RWPE2 (cell line): ENCODE results near the gene NEUROD6.

Source experiments
- ATAC-seq: fragments of 200-7000 bp; cut with Tn5 transposase; 3 replicates; pipeline ENCODE4 v1.9.1; 2021; ENCODE audit warnings: low read depth
- DNase-seq: peaks from one replicate; pipeline ENCODE4 v3.0.0-alpha.2; 2020; ENCODE audit warnings: low spot score
- H3K27ac ChIP-seq: fragments of 450-650 bp; 2 replicates; pipeline ENCODE4 v1.5.1; 2017; ENCODE audit warnings: mild to moderate bottlenecking; ENCODE audit not compliant: poor library complexity, severe bottlenecking
- H3K27me3 ChIP-seq: fragments of 250-450 bp; sonication (Bioruptor Pico); 2 replicates; pipeline ENCODE4 v1.5.1; 2021; ENCODE audit warnings: mild to moderate bottlenecking, moderate library complexity; ENCODE audit not compliant: insufficient read depth, poor library complexity, severe bottlenecking
- H3K36me3 ChIP-seq: fragments of 250-450 bp; sonication (Bioruptor Pico); 2 replicates; pipeline ENCODE4 v1.5.1; 2020; ENCODE audit warnings: low read depth, mild to moderate bottlenecking, moderate library complexity
- H3K4me1 ChIP-seq: fragments of 250-450 bp; sonication (Bioruptor Pico); 2 replicates; pipeline ENCODE4 v1.5.1; 2021; ENCODE audit warnings: mild to moderate bottlenecking, moderate library complexity; ENCODE audit not compliant: insufficient read depth, poor library complexity, severe bottlenecking
- H3K4me3 ChIP-seq: fragments of 250-450 bp; sonication (Bioruptor Pico); 2 replicates; pipeline ENCODE4 v1.5.1; 2021; ENCODE audit warnings: mild to moderate bottlenecking, moderate library complexity; ENCODE audit not compliant: severe bottlenecking
- H3K9me3 ChIP-seq: fragments of 250-450 bp; sonication (Bioruptor Pico); 2 replicates; pipeline ENCODE4 v1.5.1; 2021; ENCODE audit warnings: mild to moderate bottlenecking, moderate library complexity; ENCODE audit not compliant: severe bottlenecking
- TF ChIP-seq, protein P1 (sequence below): fragments of 450-650 bp; IDR thresholded peaks from one replicate; pipeline ENCODE4 v1.5.1; 2017; ENCODE audit warnings: mild to moderate bottlenecking, moderate library complexity; ENCODE audit not compliant: poor library complexity, severe bottlenecking

Gene NEUROD6

DNA sequence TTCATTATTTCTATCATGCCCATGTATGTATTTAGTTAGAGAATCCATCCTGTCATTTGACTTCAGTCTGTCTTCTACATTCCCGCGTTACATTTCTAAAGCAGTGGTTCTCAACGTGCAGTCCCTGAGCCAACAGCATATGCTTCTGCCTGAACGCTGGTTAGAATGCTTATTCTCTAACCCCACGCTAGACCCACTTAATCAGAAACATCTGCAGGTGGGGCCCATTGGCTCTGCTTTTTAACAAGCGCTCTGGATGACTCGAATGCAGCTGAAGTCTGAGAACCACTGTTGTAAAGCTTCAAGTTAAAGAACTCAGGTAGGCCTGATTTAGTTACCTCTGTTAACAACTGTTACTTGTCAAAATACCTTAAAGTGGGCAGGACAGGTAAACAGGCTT is 38.2 kb downstream of the NEUROD6 start:
- H3K4me1 ChIP-seq: no peaks in the 10 kb centered on the region
- ATAC-seq (no peak), DNase-seq (no peak)
- TF ChIP-seq, protein P1, sequence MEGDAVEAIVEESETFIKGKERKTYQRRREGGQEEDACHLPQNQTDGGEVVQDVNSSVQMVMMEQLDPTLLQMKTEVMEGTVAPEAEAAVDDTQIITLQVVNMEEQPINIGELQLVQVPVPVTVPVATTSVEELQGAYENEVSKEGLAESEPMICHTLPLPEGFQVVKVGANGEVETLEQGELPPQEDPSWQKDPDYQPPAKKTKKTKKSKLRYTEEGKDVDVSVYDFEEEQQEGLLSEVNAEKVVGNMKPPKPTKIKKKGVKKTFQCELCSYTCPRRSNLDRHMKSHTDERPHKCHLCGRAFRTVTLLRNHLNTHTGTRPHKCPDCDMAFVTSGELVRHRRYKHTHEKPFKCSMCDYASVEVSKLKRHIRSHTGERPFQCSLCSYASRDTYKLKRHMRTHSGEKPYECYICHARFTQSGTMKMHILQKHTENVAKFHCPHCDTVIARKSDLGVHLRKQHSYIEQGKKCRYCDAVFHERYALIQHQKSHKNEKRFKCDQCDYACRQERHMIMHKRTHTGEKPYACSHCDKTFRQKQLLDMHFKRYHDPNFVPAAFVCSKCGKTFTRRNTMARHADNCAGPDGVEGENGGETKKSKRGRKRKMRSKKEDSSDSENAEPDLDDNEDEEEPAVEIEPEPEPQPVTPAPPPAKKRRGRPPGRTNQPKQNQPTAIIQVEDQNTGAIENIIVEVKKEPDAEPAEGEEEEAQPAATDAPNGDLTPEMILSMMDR: no peak
- no peak overlapping the region for H3K4me3 ChIP-seq
- no peaks in the 10 kb centered on the region for H3K9me3 ChIP-seq
- no peaks in the 10 kb centered on the region for H3K36me3 ChIP-seq
- H3K27me3 ChIP-seq: no peaks in the 10 kb centered on the region
- H3K27ac ChIP-seq: no peak overlapping the region

DNA sequence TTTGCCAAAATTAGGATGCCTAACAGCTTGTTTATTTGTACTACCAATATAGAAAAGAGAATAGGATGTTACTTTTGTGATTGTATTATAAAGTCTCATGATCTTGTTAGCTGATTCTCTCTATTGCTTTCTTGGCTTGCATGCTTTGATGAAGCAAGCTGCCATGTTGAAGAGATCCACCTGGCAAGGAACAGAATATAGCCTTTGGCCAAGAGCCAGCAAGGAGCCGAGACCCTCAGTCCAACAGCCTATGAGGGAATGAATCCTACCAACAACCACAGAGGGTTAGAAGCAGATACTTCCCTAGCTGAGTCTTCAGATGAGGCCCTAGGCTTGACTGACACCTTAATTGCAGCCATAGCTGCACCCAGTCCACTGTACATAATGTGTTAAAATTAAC is 41.2 kb downstream of the NEUROD6 start:
- TF ChIP-seq, protein P1: no peak
- Histone ChIP-seq H3K36me3 (no peaks in the 10 kb centered on the region), H3K27me3 (no peaks in the 10 kb centered on the region), H3K4me3 (no peak overlapping the region), H3K4me1 (no peaks in the 10 kb centered on the region), H3K9me3 (no peaks in the 10 kb centered on the region), H3K27ac (no peak overlapping the region)
- no peak for DNase-seq
- no peak for ATAC-seq

DNA sequence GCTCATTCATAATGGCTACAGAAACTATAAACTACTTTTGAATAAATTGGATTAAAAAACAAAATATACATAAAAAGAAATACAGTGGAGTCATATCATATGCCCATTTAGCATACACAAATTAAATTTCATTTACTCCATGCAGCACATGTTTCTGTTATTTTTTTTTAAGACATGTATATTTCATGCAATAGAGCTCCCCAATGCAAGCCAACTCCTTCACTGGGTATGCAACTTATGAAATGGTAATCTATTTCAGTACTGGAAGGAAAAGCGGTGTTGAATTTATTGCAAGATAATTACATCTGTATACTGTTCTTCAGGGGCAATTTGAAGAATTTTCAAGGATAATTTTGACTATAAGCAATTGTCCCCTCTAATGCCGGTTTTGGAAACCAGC is 49.9 kb downstream of the NEUROD6 start:
- no peaks in the 10 kb centered on the region for H3K36me3 ChIP-seq
- H3K9me3 ChIP-seq: no peaks in the 10 kb centered on the region
- ATAC-seq (no peak), DNase-seq (no peak)
- no peaks in the 10 kb centered on the region for H3K4me1 ChIP-seq
- TF ChIP-seq, protein P1: no peak
- H3K27ac ChIP-seq: no peak overlapping the region
- peaks cover 6% of the 10 kb centered on the region for H3K27me3 ChIP-seq
- no peak overlapping the region for H3K4me3 ChIP-seq
